ENCODE data around the gene ACOX2. TPM values are rescaled to one million over a fixed set of nuclear protein-coding genes. Genes with fewer than 3 reads are reported as not detected.

The ACOX2 gene
- total RNA-seq, 1 experiment from 2014 or later = 7.2 TPM

DNA sequence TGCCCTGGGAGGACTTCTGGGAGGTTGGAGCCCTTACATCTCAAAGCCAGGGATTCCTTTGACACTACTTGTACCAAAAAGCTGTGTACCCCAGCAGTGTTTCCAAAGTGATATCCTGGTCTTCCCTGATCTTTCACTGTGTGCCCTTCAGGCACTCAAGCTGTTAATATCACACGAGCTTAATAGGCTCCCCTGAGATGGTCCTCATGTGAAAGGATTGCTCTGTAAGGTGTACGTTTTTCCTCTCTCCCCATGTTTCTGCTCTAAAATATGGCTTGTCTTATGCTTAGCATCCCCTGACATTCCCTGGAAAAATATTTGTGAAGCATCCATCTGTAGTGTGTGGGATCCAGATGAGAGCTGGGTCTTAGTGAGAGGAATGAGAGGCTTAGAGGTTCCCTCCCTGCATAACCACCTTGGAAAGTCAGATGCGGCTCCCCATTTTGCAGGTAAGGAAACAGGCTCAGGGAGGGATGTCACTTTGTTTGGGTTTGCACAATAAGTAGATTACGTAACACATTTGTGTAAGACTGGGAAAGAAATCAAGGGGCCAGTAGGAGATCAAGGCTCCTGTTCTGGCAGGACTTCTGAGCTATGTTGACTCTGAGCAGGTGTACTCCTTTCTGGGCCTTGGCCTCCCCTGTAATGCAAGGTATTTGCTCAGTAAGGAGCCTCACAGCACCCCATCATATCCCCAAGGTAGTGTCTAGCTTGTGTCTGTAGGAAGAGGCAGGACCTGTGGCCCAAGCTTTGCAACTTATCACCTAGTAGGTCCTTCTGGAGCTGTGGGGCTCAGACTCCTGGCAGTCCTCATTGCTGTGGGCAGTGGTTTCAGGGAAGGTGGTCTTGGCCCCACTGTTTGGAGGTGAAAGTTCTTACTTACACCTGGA lies 667 bp upstream of the ACOX2 start:
- Histone ChIP-seq H3K4me3 (ENCODE audit: low read depth, low read length, poor library complexity, severe bottlenecking) (no peak overlapping the region), H3K9me3 (ENCODE audit: low read depth, low read length, poor library complexity, severe bottlenecking) (no peaks in the 10 kb centered on the region), H3K36me3 (ENCODE audit: insufficient read depth, low read length, poor library complexity, severe bottlenecking) (no peaks in the 10 kb centered on the region), H3K27me3 (replicated peaks; ENCODE audit: insufficient read depth, low read depth, low read length, poor library complexity) (no peaks in the 10 kb centered on the region), H3K27ac (ENCODE audit: low read depth, low read length, poor library complexity, severe bottlenecking) (no peak overlapping the region), H3K4me1 (ENCODE audit: insufficient read depth, low read length, poor library complexity, severe bottlenecking) (no peaks in the 10 kb centered on the region)
- intact Hi-C loops (cut with micrococcal nuclease; ENCODE audit: unreplicated experiment) = no loop called here
- BruUV-seq (replicated peaks) = no TSS peak
- POLR2A ChIA-PET (ENCODE audit: low non-redundant PET) = no interaction called here
- CTCF ChIA-PET = no interaction called here
- no peak for DNase-seq (ENCODE audit: low spot score)
- TF ChIP-seq, protein P1, sequence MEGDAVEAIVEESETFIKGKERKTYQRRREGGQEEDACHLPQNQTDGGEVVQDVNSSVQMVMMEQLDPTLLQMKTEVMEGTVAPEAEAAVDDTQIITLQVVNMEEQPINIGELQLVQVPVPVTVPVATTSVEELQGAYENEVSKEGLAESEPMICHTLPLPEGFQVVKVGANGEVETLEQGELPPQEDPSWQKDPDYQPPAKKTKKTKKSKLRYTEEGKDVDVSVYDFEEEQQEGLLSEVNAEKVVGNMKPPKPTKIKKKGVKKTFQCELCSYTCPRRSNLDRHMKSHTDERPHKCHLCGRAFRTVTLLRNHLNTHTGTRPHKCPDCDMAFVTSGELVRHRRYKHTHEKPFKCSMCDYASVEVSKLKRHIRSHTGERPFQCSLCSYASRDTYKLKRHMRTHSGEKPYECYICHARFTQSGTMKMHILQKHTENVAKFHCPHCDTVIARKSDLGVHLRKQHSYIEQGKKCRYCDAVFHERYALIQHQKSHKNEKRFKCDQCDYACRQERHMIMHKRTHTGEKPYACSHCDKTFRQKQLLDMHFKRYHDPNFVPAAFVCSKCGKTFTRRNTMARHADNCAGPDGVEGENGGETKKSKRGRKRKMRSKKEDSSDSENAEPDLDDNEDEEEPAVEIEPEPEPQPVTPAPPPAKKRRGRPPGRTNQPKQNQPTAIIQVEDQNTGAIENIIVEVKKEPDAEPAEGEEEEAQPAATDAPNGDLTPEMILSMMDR (conservative IDR thresholded peaks at IDR 0.05; ENCODE audit: low read depth, low read length) = no peak
- no peak for TF ChIP-seq EZH2 (IDR thresholded peaks at IDR 0.05; ENCODE audit: borderline replicate concordance, low read depth, low read length, poor library complexity, severe bottlenecking)

DNA sequence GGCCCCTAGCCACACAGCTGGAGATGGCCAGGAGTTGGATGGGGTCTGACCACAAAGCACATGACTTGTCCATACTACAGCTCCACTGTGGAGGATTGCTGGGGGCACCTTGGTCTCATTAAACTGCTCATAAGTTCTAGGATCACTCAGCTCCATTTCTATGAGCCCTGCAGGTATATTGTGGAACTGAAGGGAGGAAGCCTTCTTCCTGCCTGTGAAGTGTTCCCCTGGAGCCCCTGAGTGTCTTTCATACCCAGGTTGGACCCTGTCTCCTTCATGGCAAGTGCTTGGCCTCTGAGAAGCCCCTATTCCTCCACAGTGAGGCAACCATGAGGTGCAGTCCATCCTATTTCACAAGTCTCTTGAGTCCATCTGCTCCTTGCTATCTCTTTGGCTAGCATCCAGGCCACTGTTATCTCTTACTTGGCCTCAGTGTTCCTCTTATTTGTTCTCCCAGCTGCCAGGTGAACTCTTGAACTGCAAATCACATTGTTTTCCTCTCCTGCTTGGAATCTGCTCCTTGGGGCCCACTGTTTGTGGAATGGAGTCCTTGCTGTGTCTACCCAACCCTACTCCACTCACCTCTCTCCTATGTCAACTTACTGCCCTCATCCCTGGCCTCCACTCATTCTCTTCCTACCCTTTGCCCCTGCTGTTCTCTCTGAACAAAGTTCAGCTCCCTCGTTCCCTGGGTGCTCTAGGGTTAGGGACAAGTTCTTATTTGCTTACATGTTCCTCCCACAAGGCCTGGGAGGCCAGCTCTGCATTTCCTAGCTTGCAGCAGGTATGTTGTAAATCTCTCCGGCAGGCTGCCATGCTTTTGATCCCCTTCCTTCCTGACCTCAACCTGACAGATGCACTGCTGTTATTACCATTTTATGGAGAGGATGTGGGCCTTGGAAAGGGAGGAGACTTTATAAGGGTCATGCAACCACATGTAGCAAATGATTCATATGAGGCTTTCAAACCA lies 1.2 kb downstream of the ACOX2 start:
- Histone ChIP-seq H3K9me3 (ENCODE audit: low read depth, low read length, poor library complexity, severe bottlenecking) (no peaks in the 10 kb centered on the region), H3K27ac (ENCODE audit: low read depth, low read length, poor library complexity, severe bottlenecking) (no peak overlapping the region), H3K4me1 (ENCODE audit: insufficient read depth, low read length, poor library complexity, severe bottlenecking) (no peaks in the 10 kb centered on the region), H3K4me3 (ENCODE audit: low read depth, low read length, poor library complexity, severe bottlenecking) (no peak overlapping the region), H3K36me3 (ENCODE audit: insufficient read depth, low read length, poor library complexity, severe bottlenecking) (no peaks in the 10 kb centered on the region), H3K27me3 (replicated peaks; ENCODE audit: insufficient read depth, low read depth, low read length, poor library complexity) (no peaks in the 10 kb centered on the region)
- no TSS peak for BruUV-seq (replicated peaks)
- TF ChIP-seq, protein P1 (conservative IDR thresholded peaks at IDR 0.05; ENCODE audit: low read depth, low read length) = no peak
- ChIA-PET CTCF (no interaction called here), POLR2A (ENCODE audit: low non-redundant PET) (no interaction called here)
- no peak for DNase-seq (ENCODE audit: low spot score)
- intact Hi-C loops (cut with micrococcal nuclease; ENCODE audit: unreplicated experiment) = no loop called here

DNA sequence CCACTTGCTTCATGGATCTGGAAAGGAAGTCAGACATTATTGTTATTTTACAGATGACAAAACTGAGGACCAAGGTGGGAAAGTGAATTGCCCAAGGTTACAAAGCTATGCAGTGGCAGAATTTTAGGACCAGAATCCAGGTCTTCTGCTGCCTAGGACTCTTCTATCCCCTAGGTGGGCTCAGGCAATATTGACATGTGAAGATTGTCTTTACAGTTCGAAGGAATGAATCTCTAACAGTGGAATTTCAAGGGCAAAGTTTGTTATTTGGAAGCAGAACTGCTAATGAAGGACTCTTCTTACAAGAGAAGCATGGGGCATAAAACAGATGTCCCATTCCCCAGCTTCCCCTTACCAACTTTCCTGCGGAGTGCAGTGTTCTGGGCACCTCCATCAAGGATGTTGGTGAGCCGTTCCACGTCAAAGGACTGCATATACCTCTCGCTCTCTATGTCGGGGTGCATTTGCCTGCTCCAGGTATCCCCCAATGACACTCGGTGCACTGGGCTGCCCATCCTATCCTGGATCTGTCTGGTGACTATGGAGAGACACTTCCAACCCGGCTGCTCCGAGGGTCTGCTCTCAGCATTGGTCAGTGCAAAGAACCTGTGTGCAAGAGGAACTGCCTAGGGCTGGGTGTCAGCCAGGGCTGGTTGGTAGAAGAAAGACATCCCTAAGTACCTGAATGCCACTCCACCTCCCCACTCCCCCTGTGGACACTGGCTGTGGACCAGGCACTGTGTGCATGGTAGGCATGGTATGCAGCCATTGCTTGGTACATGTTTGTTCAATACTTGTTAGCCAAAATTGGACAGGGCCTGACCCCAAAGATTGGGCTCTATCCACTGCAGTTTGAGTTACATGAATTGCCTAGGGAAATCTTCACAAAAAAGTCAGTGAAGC lies 2.1 kb downstream of the ACOX2 start:
- no TSS peak for BruUV-seq (replicated peaks)
- no peaks in the 10 kb centered on the region for H3K4me1 ChIP-seq (ENCODE audit: insufficient read depth, low read length, poor library complexity, severe bottlenecking)
- H3K4me3 ChIP-seq (ENCODE audit: low read depth, low read length, poor library complexity, severe bottlenecking) = no peak overlapping the region
- ChIA-PET POLR2A (ENCODE audit: low non-redundant PET) (no interaction called here), CTCF (no interaction called here)
- no peak for DNase-seq (ENCODE audit: low spot score)
- no peaks in the 10 kb centered on the region for H3K27me3 ChIP-seq (replicated peaks; ENCODE audit: insufficient read depth, low read depth, low read length, poor library complexity)
- H3K36me3 ChIP-seq (ENCODE audit: insufficient read depth, low read length, poor library complexity, severe bottlenecking) = no peaks in the 10 kb centered on the region
- intact Hi-C loops (cut with micrococcal nuclease; ENCODE audit: unreplicated experiment) = loop anchor here (5.0 kb wide), 2 partner anchors 103 to 358 kb away; partner anchors contain the start of gene PDHB
- TF ChIP-seq EZH2 (IDR thresholded peaks at IDR 0.05; ENCODE audit: borderline replicate concordance, low read depth, low read length, poor library complexity, severe bottlenecking) = no peak
- TF ChIP-seq, protein P1 (conservative IDR thresholded peaks at IDR 0.05; ENCODE audit: low read depth, low read length) = no peak
- no peaks in the 10 kb centered on the region for H3K9me3 ChIP-seq (ENCODE audit: low read depth, low read length, poor library complexity, severe bottlenecking)
- no peak overlapping the region for H3K27ac ChIP-seq (ENCODE audit: low read depth, low read length, poor library complexity, severe bottlenecking)

Measured in A673 (cell line).